ENCODE data around the gene HDLBP. TPM values are rescaled to one million over a fixed set of nuclear protein-coding genes. Genes with fewer than 3 reads are reported as not detected.

HDLBP gene
- total and polyA plus RNA-seq, 2 of the 4 experiments (the other 2 are of a cell fraction) = 648 to 1,165 TPM

DNA sequence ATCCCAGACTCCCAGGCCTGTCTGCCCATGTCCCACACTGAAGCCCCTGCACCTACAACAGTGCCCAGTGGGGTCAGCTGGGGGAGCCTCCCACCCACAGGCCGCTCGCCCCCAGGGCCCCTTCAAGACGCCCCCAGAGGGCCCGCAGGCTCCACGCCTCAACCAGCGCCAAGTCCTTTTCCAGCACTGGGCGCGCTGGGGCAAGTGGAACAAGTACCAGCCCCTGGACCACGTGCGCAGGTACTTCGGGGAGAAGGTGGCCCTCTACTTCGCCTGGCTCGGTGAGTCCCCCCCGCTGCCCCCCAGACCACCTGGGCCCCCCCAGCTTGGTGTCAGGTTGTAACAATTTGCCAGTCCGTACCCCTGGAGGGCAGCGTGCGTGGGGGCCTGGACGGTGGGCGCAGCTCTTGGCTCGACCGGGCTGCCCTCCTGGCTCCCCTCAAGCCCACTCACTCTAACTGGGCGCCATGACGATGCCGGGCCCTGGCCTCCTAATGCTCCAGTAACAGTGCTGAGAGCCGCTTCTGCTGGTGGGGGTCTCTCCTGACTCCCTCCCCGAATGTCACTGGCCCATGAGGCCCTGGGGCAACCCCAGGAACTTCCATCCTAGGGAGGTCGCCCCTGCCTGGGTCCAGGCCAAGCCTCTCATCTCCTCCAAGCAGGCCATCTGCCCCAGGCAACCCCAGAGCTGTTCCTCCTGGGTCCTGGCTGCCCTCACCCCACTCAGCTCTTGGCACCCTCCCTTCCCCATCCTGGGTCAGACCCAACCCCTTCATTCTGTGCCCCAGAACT is 112.1 kb downstream of the HDLBP start:
- Histone ChIP-seq H2AK5ac (ENCODE audit: low read depth, low read length) (no peak overlapping the region), H4K8ac (ENCODE audit: low read depth in 2 of 2, low read length in 2 of 2) (no peak overlapping the region), H3K9me1 (ENCODE audit: insufficient read depth, low read length) (no peaks in the 10 kb centered on the region), H3K9me3 (ENCODE audit: control insufficient read depth, insufficient read depth, low read length) (no peaks in the 10 kb centered on the region), H2BK120ac (ENCODE audit: low read depth, low read length) (no peak overlapping the region), H4K5ac (ENCODE audit: low read depth, low read length) (no peak overlapping the region), H3K27me3 (ENCODE audit: control insufficient read depth, insufficient read depth, low read length) (peaks cover 4% of the 10 kb centered on the region; the same call in 1 of the 2 replicates), H3K79me1 (ENCODE audit: low read depth in 1 of 2, low read length in 2 of 2) (no peaks in the 10 kb centered on the region), H3K4ac (ENCODE audit: low read depth, low read length) (no peak overlapping the region), H3K36me3 (ENCODE audit: control insufficient read depth, insufficient read depth, low read length) (no peaks in the 10 kb centered on the region), H3K9ac (ENCODE audit: low read depth, low read length) (no peak overlapping the region), H2AK9ac (replicated peaks; ENCODE audit: low read depth, low read length, poor library complexity) (no peak overlapping the region), H3K4me1 (ENCODE audit: control insufficient read depth, insufficient read depth, low read length) (no peaks in the 10 kb centered on the region), H3K4me3 (ENCODE audit: insufficient read depth, low read depth, low read length) (no peak overlapping the region), H3K18ac (ENCODE audit: low read depth, low read length) (no peak overlapping the region), H3K27ac (ENCODE audit: insufficient read depth, low read length) (no peak overlapping the region), H4K91ac (ENCODE audit: insufficient read depth, low read depth, low read length) (no peak overlapping the region), H4K20me1 (ENCODE audit: insufficient read depth, low read length) (no peaks in the 10 kb centered on the region), H2BK5ac (ENCODE audit: low read depth, low read length, poor library complexity, severe bottlenecking) (no peak overlapping the region), H3K56ac (ENCODE audit: extremely low read depth, insufficient read depth, low read length) (no peak overlapping the region), H3K4me2 (ENCODE audit: low read depth, low read length) (no peak overlapping the region), H2BK15ac (ENCODE audit: low read depth, low read length) (no peak overlapping the region), H2BK20ac (ENCODE audit: low read depth, low read length) (no peak overlapping the region), H3K14ac (replicated peaks; ENCODE audit: low read depth, low read length) (no peak overlapping the region), H2AFZ (replicated peaks; ENCODE audit: low read length, poor library complexity) (no peak overlapping the region), H3K23ac (ENCODE audit: low read depth, low read length) (no peak overlapping the region)
- ATAC-seq (ENCODE audit: low read depth) = no peak
- dilution Hi-C loops (cut with HindIII; ENCODE audit: low sequenced_read_pairs, unreplicated experiment) = no loop called here
- 92% methylated on average over 9 of the region's 27 CpGs; no CpG with 5 or more reads in 1 of the 2 experiments for WGBS, 2 experiments (ENCODE audit: extremely low coverage in 2 of 2, insufficient read length in 1 of 2)
- TF ChIP-seq BHLHE40 (IDR thresholded peaks at IDR 0.05; ENCODE audit: low read depth, low read length) (no peak), SMC3 (IDR thresholded peaks at IDR 0.05; ENCODE audit: low read depth, low read length) (no peak), MXI1 (IDR thresholded peaks at IDR 0.05; ENCODE audit: borderline replicate concordance, low read depth, low read length) (no peak), USF2 (IDR thresholded peaks at IDR 0.05; ENCODE audit: low read depth, low read length) (no peak), CEBPB (IDR thresholded peaks at IDR 0.05; ENCODE audit: low read depth, low read length) (no peak), RFX5 (IDR thresholded peaks at IDR 0.05; ENCODE audit: low read depth, low read length) (no peak), CHD1 (IDR thresholded peaks at IDR 0.05; ENCODE audit: low read depth, low read length) (no peak), MAFK (IDR thresholded peaks at IDR 0.05; ENCODE audit: low read depth, low read length) (no peak), MAZ (IDR thresholded peaks at IDR 0.05; ENCODE audit: borderline replicate concordance, low read depth, low read length) (no peak), POLR2A (IDR thresholded peaks at IDR 0.05; ENCODE audit: low read depth, low read length) (no peak), FOS (IDR thresholded peaks at IDR 0.05; ENCODE audit: low read depth, low read length) (no peak), NFE2L2 (IDR thresholded peaks at IDR 0.05; ENCODE audit: low read depth, low read length) (no peak), RCOR1 (IDR thresholded peaks at IDR 0.05; ENCODE audit: insufficient replicate concordance, low read length) (no peak), RAD21 (IDR thresholded peaks at IDR 0.05; ENCODE audit: low read length) (no peak)
- TF ChIP-seq, protein P1, sequence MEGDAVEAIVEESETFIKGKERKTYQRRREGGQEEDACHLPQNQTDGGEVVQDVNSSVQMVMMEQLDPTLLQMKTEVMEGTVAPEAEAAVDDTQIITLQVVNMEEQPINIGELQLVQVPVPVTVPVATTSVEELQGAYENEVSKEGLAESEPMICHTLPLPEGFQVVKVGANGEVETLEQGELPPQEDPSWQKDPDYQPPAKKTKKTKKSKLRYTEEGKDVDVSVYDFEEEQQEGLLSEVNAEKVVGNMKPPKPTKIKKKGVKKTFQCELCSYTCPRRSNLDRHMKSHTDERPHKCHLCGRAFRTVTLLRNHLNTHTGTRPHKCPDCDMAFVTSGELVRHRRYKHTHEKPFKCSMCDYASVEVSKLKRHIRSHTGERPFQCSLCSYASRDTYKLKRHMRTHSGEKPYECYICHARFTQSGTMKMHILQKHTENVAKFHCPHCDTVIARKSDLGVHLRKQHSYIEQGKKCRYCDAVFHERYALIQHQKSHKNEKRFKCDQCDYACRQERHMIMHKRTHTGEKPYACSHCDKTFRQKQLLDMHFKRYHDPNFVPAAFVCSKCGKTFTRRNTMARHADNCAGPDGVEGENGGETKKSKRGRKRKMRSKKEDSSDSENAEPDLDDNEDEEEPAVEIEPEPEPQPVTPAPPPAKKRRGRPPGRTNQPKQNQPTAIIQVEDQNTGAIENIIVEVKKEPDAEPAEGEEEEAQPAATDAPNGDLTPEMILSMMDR (conservative IDR thresholded peaks at IDR 0.05; ENCODE audit: low read depth, low read length) = no peak
- TF ChIP-seq, protein P2, sequence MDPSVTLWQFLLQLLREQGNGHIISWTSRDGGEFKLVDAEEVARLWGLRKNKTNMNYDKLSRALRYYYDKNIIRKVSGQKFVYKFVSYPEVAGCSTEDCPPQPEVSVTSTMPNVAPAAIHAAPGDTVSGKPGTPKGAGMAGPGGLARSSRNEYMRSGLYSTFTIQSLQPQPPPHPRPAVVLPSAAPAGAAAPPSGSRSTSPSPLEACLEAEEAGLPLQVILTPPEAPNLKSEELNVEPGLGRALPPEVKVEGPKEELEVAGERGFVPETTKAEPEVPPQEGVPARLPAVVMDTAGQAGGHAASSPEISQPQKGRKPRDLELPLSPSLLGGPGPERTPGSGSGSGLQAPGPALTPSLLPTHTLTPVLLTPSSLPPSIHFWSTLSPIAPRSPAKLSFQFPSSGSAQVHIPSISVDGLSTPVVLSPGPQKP (IDR thresholded peaks at IDR 0.05; ENCODE audit: borderline replicate concordance, low read depth, low read length) = no peak
- no TSS peak for BruUV-seq (replicated peaks)
- CTCF ChIA-PET = no interaction called here
- no peak for DNase-seq
- in situ Hi-C loops (cut with MboI; ENCODE audit: low sequenced_read_pairs) = no loop called here
- intact Hi-C loops (cut with micrococcal nuclease) = no loop called here
- POLR2A ChIA-PET (ENCODE audit: unreplicated experiment) = no interaction called here
